ENCODE results near the gene KCNIP1.

GRCh38 chr5:170489199-170489598 lies 14.6 kb upstream of the KCNIP1 start:
- no peak for TF ChIP-seq CTCF (IDR thresholded peaks at IDR 0.05)
- no peak for TF ChIP-seq POLR2AphosphoS5 (IDR thresholded peaks at IDR 0.05)

Measured in esophagus muscularis mucosa (tissue), 3 donors.